HUES64 (cell line): Measurements from ENCODE around the gene CWC25.
"Not testable (repeated sequence)": the region's sequence is repeated elsewhere in the genome, so short reads cannot be mapped to it uniquely, and the experiment has no call there.

Experiments used
- H3K27ac ChIP-seq: 2 replicates; pipeline ENCODE4 v1.7.0; 2013; ENCODE audit warnings: low read depth, low read length, inconsistent platforms
- H3K27me3 ChIP-seq: 2 replicates; pipeline ENCODE4 v1.6.1; 2013; ENCODE audit warnings: mild to moderate bottlenecking, low read length; ENCODE audit not compliant: insufficient read depth
- H3K36me3 ChIP-seq: 2 replicates; pipeline ENCODE4 v1.6.1; 2013; ENCODE audit warnings: mild to moderate bottlenecking, low read length; ENCODE audit not compliant: insufficient read depth
- H3K4me1 ChIP-seq: 2 replicates; pipeline ENCODE4 v1.6.1; 2013; ENCODE audit warnings: mild to moderate bottlenecking, low read length, moderate library complexity; ENCODE audit not compliant: insufficient read depth
- H3K4me3 ChIP-seq: 2 replicates; pipeline ENCODE4 v1.5.1; 2013; ENCODE audit warnings: mild to moderate bottlenecking, low read length, moderate library complexity
- H3K9ac ChIP-seq: 2 replicates; pipeline ENCODE4 v1.6.1; 2013; ENCODE audit warnings: mild to moderate bottlenecking, low read depth, low read length
- H3K9me3 ChIP-seq: 2 replicates; pipeline ENCODE4 v1.6.1; 2013; ENCODE audit warnings: low read depth, low read length; ENCODE audit not compliant: insufficient read depth
- WGBS: fragments of 150-250, 120-280 bp; methylation state at CpG from one replicate; pipeline ENCODE4 v1.1.7; 2013; ENCODE audit warnings: missing lambda C conversion rate; 5-methylcytosine and 5-hydroxymethylcytosine counted together

Gene CWC25

DNA sequence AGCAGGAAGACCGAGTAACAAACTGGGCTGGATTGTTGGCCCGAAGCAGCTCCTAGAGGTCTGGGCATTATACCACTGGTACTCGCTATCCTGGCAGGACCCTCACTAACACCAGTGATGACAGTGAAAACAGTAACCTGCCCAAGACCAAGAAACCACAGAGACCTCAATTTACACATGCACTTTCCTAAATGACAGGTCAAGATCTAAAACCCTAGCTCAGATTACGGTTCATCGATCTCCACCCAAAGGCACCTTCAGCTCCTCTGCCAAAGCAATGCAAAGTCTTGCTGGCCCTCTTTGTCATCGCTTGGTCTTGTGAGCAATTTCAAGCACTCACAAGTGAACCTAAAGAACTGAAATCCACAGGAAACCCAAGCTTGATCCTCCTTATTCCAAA, 27.3 kb downstream of the CWC25 start:
- Histone ChIP-seq H3K36me3 (peaks cover 30% of the 10 kb centered on the region), H3K9me3 (no peaks in the 10 kb centered on the region), H3K27ac (no peak overlapping the region), H3K27me3 (no peaks in the 10 kb centered on the region), H3K9ac (peak overlapping the region; percentile 34; the same call in 1 of the 2 replicates), H3K4me1 (peaks cover 16% of the 10 kb centered on the region), H3K4me3 (peak overlapping the region; percentile 96)
- WGBS, result 87% methylated on average over 6 of the region's 6 CpGs

DNA sequence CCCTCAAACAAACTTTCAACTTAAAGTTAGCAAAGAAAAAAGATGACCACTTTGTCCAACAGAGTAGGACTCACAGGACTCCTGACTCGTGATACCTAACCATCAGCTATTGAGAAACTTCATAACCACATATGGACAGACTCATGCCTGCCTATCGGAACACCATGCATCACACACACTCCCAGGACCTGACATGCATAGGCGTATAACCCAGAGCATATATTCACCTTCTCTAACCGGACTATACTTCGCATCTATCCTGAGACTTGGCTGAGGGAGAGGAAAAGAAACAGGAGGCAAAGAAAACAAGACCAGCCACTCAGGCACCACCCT, 28.0 kb downstream of the CWC25 start:
- Histone ChIP-seq H3K27me3 (no peaks in the 10 kb centered on the region), H3K27ac (no peak overlapping the region), H3K9me3 (no peaks in the 10 kb centered on the region), H3K36me3 (peaks cover 29% of the 10 kb centered on the region), H3K4me1 (peaks cover 16% of the 10 kb centered on the region), H3K9ac (peak overlapping the region; percentile 34; the same call in 1 of the 2 replicates), H3K4me3 (peak overlapping the region; percentile 96; the same call in 1 of the 2 replicates)
- WGBS, result 94% methylated on average over 5 of the region's 5 CpGs

DNA sequence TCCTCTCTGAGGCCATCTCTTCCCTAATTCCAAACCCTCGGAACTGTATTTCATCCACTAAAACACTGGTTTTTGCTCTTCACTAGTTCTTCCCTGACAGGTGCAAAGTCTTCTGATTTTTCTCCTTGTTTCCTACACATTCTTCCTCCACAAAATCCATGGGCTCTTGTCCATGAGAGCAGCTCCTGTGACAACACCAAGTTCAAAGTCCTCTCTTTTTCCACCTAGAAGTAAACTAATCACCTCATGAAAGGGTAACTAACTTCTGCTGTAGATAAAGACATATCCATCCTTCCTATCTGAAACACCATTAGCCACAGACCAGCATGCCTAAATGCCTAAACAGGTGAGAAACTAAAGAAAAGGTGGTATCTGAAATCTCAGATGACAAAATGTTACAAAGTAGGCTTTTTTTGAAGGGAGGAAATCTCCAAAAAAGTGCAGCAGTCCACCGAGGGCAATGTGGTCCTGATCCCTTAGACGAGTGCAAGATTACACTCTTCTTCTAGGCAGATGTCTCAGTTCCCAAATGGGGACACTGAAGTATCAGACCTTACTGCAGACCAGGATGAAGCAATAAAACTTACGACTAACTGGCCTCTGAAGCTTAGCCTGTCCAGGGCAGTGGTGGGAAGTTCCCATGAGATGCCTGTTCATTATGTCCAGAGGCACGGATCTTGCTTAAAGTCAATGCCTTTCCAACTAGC, 28.5 kb downstream of the CWC25 start:
- WGBS, result 92% methylated on average over 5 of the region's 5 CpGs
- Histone ChIP-seq H3K9me3 (no peaks in the 10 kb centered on the region), H3K4me1 (peaks cover 16% of the 10 kb centered on the region), H3K27ac (no peak overlapping the region), H3K36me3 (peaks cover 26% of the 10 kb centered on the region), H3K9ac (no peak overlapping the region), H3K4me3 (no peak overlapping the region), H3K27me3 (no peaks in the 10 kb centered on the region)

DNA sequence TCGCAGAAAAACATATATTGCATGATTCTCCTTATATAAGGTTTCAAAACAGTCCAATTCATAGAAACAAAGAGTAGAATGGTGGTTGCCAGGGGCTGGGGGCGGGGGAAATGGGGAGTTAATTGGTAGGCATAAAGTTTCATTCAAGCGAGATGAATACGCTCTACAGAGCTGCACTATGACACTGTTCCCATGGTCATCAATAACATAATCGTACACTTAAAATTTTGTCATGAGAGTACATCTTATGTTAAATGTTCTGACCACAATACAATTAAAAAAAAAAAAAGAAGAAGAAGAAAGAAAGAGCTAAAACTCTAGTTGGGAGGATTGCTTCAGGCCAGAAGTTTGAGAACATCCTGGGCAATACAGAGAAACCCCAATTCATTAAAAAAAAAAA, 30.9 kb downstream of the CWC25 start:
- H3K9me3 ChIP-seq, result no peaks in the 10 kb centered on the region
- H3K27me3 ChIP-seq, result no peaks in the 10 kb centered on the region
- peaks cover 21% of the 10 kb centered on the region for H3K4me1 ChIP-seq
- H3K27ac ChIP-seq, result no peak overlapping the region
- no peak overlapping the region for H3K4me3 ChIP-seq
- 94% methylated on average over 4 of the region's 5 CpGs for WGBS
- peaks cover 19% of the 10 kb centered on the region for H3K36me3 ChIP-seq
- no peak overlapping the region for H3K9ac ChIP-seq

DNA sequence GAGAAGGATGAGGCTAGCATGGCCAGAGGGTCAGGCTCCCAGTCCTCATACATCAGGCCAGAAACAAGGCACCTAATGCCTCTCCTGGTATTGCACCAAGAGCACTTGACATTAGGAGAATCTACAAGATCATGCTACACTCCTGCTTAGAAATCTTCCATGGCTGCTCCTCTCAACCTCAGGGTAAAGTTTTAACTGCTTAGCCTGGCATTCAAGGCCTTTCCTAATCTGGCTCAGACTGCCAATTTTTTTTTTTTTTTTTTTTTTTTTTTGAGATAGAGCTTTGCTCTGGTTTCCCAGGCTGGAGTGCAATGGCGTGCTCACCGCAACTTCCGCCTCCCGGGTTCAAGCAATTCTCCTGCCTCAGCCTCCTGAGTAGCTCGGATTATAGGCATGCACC, 34.0 kb downstream of the CWC25 start:
- no peaks in the 10 kb centered on the region for H3K9me3 ChIP-seq
- H3K4me3 ChIP-seq, result no peak overlapping the region
- WGBS, result 95% methylated on average over 5 of the region's 5 CpGs
- no peak overlapping the region for H3K9ac ChIP-seq
- H3K36me3 ChIP-seq, result peaks cover 20% of the 10 kb centered on the region
- H3K27me3 ChIP-seq, result no peaks in the 10 kb centered on the region
- peaks cover 15% of the 10 kb centered on the region; the same call in 1 of the 2 replicates for H3K4me1 ChIP-seq
- H3K27ac ChIP-seq, result no peak overlapping the region

DNA sequence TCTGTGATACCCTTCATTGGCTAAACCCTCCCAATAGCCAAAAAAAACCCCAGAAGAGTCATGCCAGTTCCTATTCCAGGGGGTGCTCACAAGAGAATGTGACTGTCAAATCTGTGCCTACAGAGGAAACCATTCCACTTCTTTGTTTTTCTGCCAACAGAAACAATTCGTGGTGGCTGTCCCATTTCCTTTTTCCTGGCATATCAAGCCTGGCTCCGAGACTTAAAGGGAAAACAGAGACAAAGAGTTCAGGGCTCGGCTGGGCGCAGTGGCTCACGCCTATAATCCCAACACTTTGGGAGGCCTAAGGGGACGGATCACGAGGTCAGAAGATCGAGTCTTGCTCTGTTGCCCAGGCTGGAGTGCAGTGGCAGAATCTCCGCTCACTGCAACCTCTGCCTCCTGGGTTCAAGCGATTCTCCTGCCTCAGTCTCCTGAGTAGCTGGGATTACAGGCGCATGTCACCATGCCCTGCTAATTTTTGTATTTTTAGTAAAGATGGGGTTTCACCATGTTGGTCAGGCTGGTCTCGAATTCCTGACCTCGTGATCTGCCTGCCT, 34.9 kb downstream of the CWC25 start:
- not testable (repeated sequence) for H3K4me3 ChIP-seq, H3K9me3 ChIP-seq, H3K9ac ChIP-seq, H3K27ac ChIP-seq, H3K27me3 ChIP-seq
- WGBS, result 90% methylated on average over 13 of the region's 13 CpGs
- H3K4me1 ChIP-seq, result peaks cover 15% of the 10 kb centered on the region; the same call in 1 of the 2 replicates
- peaks cover 26% of the 10 kb centered on the region for H3K36me3 ChIP-seq

DNA sequence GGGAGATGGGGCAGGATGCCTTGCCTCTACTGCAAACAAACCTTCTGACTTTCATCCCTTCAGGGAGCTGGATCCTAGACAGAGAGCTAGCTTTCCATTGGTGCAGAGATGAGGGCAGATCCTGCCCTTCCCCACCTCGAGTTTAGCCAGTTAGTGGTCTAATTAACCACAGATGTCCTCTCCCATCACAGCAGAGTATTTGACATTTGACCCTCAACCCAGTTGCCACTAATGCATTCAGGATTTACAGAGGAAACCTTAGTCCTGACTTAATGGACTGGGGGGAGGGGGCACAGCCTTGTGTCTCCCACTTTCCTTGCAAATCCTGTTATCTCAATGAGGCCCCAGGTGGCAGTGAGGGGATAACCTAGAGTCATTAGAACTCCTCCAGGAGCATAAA, 35.9 kb downstream of the CWC25 start:
- Histone ChIP-seq H3K4me3 (no peak overlapping the region), H3K4me1 (peaks cover 15% of the 10 kb centered on the region; the same call in 1 of the 2 replicates), H3K27me3 (no peaks in the 10 kb centered on the region), H3K9ac (no peak overlapping the region), H3K36me3 (peaks cover 34% of the 10 kb centered on the region), H3K9me3 (no peaks in the 10 kb centered on the region), H3K27ac (peak overlapping the region; percentile 49; the same call in 1 of the 2 replicates)
- 19% methylated on average over 1 of the region's 1 CpG for WGBS

DNA sequence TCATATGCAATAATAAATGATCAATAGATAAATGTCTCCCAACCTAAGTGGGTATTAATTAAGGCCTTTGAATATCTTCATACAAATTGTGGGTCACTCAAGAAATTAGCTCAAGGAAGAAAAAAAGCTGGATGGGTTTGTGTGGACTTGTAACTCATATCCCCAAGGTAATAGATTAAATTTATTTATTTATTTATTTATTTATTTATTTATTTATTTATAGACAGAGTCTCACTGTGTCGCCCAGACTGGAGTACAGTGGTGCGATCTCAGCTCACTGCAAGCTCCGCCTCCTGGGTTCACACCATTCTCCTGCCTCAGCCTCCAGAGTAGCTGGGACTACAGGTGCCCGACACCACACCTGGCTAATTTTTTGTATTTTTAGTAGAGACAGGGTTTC, 37.1 kb downstream of the CWC25 start:
- not testable (repeated sequence) for H3K9me3 ChIP-seq, H3K9ac ChIP-seq, H3K27me3 ChIP-seq, H3K4me3 ChIP-seq, H3K27ac ChIP-seq
- peaks cover 15% of the 10 kb centered on the region; the same call in 1 of the 2 replicates for H3K4me1 ChIP-seq
- 94% methylated on average over 4 of the region's 4 CpGs for WGBS
- peaks cover 43% of the 10 kb centered on the region for H3K36me3 ChIP-seq

DNA sequence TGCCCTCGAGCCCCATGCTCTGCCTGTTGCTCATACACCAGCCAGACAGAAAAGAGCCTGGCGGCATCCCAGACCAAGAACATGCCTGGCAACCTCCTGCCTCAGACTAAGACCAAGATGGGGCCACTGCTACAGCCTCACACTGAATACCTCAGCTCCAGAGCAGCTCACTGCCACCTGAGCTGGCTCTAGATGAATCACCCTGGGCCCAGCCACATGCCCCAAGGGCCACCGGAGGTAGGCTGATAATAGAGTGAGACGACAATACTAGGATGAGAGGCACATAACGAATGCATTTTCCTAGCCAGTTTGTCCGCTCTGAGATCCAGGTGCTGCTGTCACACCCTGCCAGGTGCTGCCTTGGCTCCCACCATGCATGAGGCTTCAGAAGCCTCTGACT, 38.7 kb downstream of the CWC25 start:
- Histone ChIP-seq H3K36me3 (peaks cover 49% of the 10 kb centered on the region), H3K9me3 (no peaks in the 10 kb centered on the region), H3K9ac (no peak overlapping the region), H3K4me3 (no peak overlapping the region), H3K27ac (no peak overlapping the region), H3K27me3 (no peaks in the 10 kb centered on the region), H3K4me1 (peaks cover 15% of the 10 kb centered on the region; the same call in 1 of the 2 replicates)
- WGBS, result 78% methylated on average over 6 of the region's 6 CpGs

DNA sequence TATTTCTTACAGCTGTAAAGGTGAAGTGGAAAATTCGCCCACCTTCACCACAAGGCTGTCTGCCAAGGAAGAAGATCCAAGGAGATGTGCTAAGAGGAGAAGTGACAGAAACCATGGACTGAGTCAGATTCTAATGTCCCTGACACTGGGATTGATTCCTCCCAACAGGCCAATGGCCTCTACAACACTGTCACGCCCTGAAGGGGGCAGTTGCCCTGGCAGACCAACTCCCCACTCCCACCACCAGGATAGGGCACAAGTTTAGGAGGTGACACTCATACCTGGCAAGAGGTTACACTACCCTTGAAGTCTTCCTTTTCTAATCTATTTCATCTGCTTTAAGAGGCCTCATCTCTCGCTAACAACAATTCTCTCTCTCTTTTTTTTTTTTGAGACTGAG, 41.9 kb downstream of the CWC25 start:
- Histone ChIP-seq H3K4me1 (no peaks in the 10 kb centered on the region), H3K4me3 (no peak overlapping the region), H3K9me3 (no peaks in the 10 kb centered on the region), H3K27ac (no peak overlapping the region), H3K27me3 (no peaks in the 10 kb centered on the region), H3K36me3 (peaks cover 80% of the 10 kb centered on the region), H3K9ac (no peak overlapping the region)
- WGBS, result 91% methylated on average over 3 of the region's 3 CpGs

DNA sequence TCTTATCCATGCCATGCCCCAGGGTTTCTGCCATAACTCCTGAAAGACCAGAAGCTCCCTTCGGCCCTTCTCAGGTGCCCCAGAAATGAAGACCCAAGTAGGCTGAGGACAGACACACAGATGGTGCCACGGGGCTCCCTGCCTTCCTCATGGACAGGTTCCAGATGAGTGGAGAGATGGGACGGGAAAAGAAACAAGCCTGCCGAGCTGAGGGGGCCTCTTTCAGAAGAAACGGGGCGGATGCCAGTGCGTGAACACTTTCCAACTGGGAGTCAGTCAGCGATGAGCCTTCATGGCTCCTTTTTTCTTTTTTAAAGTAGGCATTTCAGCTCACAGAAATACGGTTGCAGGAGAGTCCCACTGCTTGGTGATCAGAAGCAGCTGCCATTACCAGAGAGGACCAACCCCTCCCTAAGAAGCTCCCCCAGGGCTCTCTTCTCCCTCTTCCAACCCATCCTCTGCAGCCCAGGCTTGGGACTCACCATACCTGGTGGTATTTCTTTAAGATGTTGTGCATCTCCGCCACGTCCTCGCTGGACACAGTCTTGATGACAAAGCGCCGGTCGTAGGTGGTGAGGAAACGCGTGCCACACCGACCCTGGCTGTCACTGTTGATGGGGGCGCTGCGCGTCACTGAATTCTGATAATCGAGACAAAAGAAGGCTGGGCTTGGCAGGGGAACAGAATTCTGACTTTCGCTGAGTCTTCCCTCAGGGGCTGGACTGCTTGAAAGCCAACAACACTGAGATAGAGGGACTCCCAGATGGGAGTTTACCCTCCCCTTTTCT, 45.0 kb downstream of the CWC25 start:
- Histone ChIP-seq H3K9me3 (no peaks in the 10 kb centered on the region), H3K36me3 (peaks cover 93% of the 10 kb centered on the region), H3K27ac (no peak overlapping the region), H3K27me3 (no peaks in the 10 kb centered on the region), H3K9ac (no peak overlapping the region), H3K4me3 (no peak overlapping the region), H3K4me1 (no peaks in the 10 kb centered on the region)
- 96% methylated on average over 23 of the region's 23 CpGs for WGBS
